H1 (cell line): ENCODE results near the gene GPC6. TPM values are rescaled to one million over a fixed set of nuclear protein-coding genes. Genes with fewer than 3 reads are reported as not detected.

Experiments used
- CBX5 ChIP-seq: fragments of 300-800, 300-1000 bp; sonication (generic); IDR thresholded peaks from 2 replicates; pipeline ENCODE4 v1.7.1; 2016; ENCODE audit warnings: antibody characterized with exemption, low read length, low read depth
- PHF8 ChIP-seq: fragments of 200-600 bp; sonication (generic); conservative IDR thresholded peaks from 2 replicates; pipeline ENCODE4 v1.7.1; 2012; ENCODE audit warnings: low read depth, mild to moderate bottlenecking, inconsistent platforms, low read length, moderate library complexity
- polyA plus RNA-seq, 7 experiments: library from polyadenylated mRNA; depleted of rRNA in 3 of 7; stranded (reverse) in 5 of 7; unstranded in 2 of 7; fragments of >200 nt in 5 of 7; fragments of 200-250 nt in 2 of 7; gene quantifications; 1 replicate in 5 of 7; 2 replicates in 1 of 7; 4 replicates in 1 of 7; pipeline versions ENCODE4 v1.2.1 to v1.2.3, GENCODE V29; 2011 to 2013; ENCODE audit warnings: missing spikeins in 2 of 7, mixed read lengths in 2 of 7
- total RNA-seq: library from RNA; stranded (reverse); fragmentation: NEBNext Ultra II Directional; extraction: Animal tissue kit (Norgen Biotek cat#: 25700); gene quantifications from 2 replicates; pipeline ENCODE4 v1.2.1, GENCODE V29; 2021
- TF ChIP-seq, protein P1 (sequence below): fragments of 300-600 bp; sonication (generic); IDR thresholded peaks from 2 replicates; pipeline ENCODE4 v1.7.1; 2012; ENCODE audit warnings: low read length, moderate library complexity, mild to moderate bottlenecking, inconsistent platforms; ENCODE audit not compliant: insufficient replicate concordance

Gene GPC6
- total and polyA plus RNA-seq, 2 of the 8 experiments (the other 6 are each of a cell fraction or from before 2014, with no cell fraction given), result 5.4 to 12.0 TPM

DNA sequence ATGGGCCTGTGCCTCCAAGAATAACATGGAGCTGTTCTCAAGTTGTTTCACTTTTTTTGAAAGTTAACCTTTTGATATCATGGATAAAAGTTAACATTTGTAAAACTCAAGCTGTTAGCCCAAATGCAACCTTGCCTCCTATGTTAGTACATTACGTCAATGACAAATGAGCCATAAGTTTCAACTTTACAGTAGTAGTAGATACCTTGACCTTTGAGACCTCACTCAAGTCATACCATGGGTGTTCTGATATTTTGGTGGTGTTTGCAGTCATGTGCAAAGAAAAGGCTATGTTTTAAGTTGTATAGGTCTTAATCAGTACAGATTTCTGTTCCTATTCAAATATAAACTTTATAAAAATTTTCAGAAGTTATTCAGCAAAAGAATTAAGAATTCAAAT, 539.2 kb downstream of the GPC6 start (continued):
- TF ChIP-seq, protein P1, sequence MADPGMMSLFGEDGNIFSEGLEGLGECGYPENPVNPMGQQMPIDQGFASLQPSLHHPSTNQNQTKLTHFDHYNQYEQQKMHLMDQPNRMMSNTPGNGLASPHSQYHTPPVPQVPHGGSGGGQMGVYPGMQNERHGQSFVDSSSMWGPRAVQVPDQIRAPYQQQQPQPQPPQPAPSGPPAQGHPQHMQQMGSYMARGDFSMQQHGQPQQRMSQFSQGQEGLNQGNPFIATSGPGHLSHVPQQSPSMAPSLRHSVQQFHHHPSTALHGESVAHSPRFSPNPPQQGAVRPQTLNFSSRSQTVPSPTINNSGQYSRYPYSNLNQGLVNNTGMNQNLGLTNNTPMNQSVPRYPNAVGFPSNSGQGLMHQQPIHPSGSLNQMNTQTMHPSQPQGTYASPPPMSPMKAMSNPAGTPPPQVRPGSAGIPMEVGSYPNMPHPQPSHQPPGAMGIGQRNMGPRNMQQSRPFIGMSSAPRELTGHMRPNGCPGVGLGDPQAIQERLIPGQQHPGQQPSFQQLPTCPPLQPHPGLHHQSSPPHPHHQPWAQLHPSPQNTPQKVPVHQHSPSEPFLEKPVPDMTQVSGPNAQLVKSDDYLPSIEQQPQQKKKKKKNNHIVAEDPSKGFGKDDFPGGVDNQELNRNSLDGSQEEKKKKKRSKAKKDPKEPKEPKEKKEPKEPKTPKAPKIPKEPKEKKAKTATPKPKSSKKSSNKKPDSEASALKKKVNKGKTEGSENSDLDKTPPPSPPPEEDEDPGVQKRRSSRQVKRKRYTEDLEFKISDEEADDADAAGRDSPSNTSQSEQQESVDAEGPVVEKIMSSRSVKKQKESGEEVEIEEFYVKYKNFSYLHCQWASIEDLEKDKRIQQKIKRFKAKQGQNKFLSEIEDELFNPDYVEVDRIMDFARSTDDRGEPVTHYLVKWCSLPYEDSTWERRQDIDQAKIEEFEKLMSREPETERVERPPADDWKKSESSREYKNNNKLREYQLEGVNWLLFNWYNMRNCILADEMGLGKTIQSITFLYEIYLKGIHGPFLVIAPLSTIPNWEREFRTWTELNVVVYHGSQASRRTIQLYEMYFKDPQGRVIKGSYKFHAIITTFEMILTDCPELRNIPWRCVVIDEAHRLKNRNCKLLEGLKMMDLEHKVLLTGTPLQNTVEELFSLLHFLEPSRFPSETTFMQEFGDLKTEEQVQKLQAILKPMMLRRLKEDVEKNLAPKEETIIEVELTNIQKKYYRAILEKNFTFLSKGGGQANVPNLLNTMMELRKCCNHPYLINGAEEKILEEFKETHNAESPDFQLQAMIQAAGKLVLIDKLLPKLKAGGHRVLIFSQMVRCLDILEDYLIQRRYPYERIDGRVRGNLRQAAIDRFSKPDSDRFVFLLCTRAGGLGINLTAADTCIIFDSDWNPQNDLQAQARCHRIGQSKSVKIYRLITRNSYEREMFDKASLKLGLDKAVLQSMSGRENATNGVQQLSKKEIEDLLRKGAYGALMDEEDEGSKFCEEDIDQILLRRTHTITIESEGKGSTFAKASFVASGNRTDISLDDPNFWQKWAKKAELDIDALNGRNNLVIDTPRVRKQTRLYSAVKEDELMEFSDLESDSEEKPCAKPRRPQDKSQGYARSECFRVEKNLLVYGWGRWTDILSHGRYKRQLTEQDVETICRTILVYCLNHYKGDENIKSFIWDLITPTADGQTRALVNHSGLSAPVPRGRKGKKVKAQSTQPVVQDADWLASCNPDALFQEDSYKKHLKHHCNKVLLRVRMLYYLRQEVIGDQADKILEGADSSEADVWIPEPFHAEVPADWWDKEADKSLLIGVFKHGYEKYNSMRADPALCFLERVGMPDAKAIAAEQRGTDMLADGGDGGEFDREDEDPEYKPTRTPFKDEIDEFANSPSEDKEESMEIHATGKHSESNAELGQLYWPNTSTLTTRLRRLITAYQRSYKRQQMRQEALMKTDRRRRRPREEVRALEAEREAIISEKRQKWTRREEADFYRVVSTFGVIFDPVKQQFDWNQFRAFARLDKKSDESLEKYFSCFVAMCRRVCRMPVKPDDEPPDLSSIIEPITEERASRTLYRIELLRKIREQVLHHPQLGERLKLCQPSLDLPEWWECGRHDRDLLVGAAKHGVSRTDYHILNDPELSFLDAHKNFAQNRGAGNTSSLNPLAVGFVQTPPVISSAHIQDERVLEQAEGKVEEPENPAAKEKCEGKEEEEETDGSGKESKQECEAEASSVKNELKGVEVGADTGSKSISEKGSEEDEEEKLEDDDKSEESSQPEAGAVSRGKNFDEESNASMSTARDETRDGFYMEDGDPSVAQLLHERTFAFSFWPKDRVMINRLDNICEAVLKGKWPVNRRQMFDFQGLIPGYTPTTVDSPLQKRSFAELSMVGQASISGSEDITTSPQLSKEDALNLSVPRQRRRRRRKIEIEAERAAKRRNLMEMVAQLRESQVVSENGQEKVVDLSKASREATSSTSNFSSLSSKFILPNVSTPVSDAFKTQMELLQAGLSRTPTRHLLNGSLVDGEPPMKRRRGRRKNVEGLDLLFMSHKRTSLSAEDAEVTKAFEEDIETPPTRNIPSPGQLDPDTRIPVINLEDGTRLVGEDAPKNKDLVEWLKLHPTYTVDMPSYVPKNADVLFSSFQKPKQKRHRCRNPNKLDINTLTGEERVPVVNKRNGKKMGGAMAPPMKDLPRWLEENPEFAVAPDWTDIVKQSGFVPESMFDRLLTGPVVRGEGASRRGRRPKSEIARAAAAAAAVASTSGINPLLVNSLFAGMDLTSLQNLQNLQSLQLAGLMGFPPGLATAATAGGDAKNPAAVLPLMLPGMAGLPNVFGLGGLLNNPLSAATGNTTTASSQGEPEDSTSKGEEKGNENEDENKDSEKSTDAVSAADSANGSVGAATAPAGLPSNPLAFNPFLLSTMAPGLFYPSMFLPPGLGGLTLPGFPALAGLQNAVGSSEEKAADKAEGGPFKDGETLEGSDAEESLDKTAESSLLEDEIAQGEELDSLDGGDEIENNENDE, result no peak
- no peak for TF ChIP-seq CBX5
- TF ChIP-seq PHF8, result no peak
- TF ChIP-seq, all 59 proteins: peak for 0
